ENCODE results near the gene CDK9.
"Not testable (repeated sequence)": the region's sequence is repeated elsewhere in the genome, so short reads cannot be mapped to it uniquely, and the experiment has no call there.

Gene CDK9

DNA sequence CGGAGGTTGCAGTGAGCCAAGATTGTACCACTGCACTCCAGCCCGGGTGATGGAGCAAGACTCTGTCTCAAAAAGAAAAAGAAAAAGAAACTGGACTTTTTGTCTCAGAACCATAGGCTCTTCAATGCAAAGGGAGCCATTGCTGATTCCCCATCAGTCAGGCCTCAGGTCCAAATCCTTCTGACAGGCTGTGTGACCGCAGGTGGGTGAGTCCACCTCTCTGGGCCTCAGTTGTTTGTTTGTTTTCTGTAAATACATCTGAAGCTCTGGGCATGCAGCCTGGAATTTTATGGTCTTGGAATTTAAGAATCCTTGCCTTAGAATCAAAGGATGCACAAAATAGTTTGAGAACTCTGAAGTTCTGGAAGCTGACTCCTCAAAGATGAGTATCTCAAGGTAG lies 29.6 kb upstream of the CDK9 start:
- Histone ChIP-seq H3K4me2 (ENCODE audit: low read depth, low read length, poor library complexity, severe bottlenecking) (no peak overlapping the region), H3K27me3 (ENCODE audit: low read length) (no peaks in the 10 kb centered on the region), H4K20me1 (ENCODE audit: low read depth, low read length) (no peaks in the 10 kb centered on the region), H3K9ac (ENCODE audit: low read length) (no peak overlapping the region), H3K27ac (ENCODE audit: low read depth, low read length) (no peak overlapping the region), H3K79me2 (ENCODE audit: insufficient read depth, low read length) (no peaks in the 10 kb centered on the region), H3F3A (ENCODE audit: insufficient read depth) (no peaks in the 10 kb centered on the region), H3K36me3 (ENCODE audit: low read length) (no peaks in the 10 kb centered on the region), H3K9me3 (ENCODE audit: insufficient read depth, low read length) (no peaks in the 10 kb centered on the region), H2AFZ (ENCODE audit: low read depth, low read length, severe bottlenecking) (no peak overlapping the region), H3K9me2 (replicated peaks; ENCODE audit: insufficient read depth, low read length) (no peaks in the 10 kb centered on the region), H3K4me3 (ENCODE audit: insufficient read depth, low read length, poor library complexity, severe bottlenecking) (no peak overlapping the region)
- TF ChIP-seq, protein P1, sequence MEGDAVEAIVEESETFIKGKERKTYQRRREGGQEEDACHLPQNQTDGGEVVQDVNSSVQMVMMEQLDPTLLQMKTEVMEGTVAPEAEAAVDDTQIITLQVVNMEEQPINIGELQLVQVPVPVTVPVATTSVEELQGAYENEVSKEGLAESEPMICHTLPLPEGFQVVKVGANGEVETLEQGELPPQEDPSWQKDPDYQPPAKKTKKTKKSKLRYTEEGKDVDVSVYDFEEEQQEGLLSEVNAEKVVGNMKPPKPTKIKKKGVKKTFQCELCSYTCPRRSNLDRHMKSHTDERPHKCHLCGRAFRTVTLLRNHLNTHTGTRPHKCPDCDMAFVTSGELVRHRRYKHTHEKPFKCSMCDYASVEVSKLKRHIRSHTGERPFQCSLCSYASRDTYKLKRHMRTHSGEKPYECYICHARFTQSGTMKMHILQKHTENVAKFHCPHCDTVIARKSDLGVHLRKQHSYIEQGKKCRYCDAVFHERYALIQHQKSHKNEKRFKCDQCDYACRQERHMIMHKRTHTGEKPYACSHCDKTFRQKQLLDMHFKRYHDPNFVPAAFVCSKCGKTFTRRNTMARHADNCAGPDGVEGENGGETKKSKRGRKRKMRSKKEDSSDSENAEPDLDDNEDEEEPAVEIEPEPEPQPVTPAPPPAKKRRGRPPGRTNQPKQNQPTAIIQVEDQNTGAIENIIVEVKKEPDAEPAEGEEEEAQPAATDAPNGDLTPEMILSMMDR (IDR thresholded peaks at IDR 0.05; ENCODE audit: insufficient read depth, low read length, poor library complexity, severe bottlenecking): no peak
- no peak for TF ChIP-seq EZH2phosphoT487 (conservative IDR thresholded peaks at IDR 0.05; ENCODE audit: low read length)

DNA sequence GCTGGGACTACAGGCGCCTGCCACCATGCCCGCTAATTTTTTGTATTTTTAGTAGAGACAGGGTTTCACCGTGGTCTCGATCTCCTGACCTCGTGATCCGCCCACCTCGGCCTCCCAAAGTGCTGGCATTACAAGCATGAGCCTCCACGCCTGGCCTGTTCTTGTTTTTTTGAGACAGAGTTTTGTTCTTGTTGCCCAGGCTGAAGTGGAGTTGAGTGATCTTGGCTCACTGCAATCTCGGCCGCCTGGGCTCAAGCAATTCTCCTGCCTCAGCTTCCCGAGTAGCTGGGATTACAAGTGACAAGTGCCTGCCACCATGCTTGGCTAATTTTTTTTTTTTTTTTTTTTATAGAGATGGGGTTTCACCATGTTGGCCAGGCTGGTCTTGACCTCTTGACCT lies 29.1 kb upstream of the CDK9 start:
- not testable (repeated sequence) for H3K4me2 ChIP-seq (ENCODE audit: low read depth, low read length, poor library complexity, severe bottlenecking); H3K4me3 ChIP-seq (ENCODE audit: insufficient read depth, low read length, poor library complexity, severe bottlenecking); H2AFZ ChIP-seq (ENCODE audit: low read depth, low read length, severe bottlenecking); H3K36me3 ChIP-seq (ENCODE audit: low read length); H3K27ac ChIP-seq (ENCODE audit: low read depth, low read length); H3K79me2 ChIP-seq (ENCODE audit: insufficient read depth, low read length); H3K9ac ChIP-seq (ENCODE audit: low read length); H3F3A ChIP-seq (ENCODE audit: insufficient read depth); H3K27me3 ChIP-seq (ENCODE audit: low read length); H3K9me2 ChIP-seq (replicated peaks; ENCODE audit: insufficient read depth, low read length); H4K20me1 ChIP-seq (ENCODE audit: low read depth, low read length); H3K9me3 ChIP-seq (ENCODE audit: insufficient read depth, low read length)

DNA sequence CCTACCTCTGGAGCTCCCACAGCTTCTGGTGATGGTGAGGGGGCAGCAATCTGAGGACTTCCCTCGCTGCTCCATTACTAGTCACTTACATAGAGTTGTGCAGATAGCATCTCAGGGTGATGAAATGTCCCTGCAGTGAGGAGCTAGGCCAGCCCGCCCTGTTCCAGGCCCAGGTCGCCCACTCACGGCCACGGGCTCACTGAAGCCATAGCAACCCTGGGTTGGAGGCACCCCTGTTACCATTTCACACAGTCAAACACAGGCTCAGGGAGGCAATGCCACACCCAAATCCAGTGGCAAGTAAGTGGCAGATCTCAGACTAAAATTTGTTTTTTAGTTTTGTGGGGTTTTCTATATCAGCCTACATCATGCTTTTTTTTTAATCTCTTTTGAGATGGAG lies 27.0 kb upstream of the CDK9 start:
- no peaks in the 10 kb centered on the region for H4K20me1 ChIP-seq (ENCODE audit: low read depth, low read length)
- H3K36me3 ChIP-seq (ENCODE audit: low read length): no peaks in the 10 kb centered on the region
- no peaks in the 10 kb centered on the region for H3K27me3 ChIP-seq (ENCODE audit: low read length)
- no peak overlapping the region for H2AFZ ChIP-seq (ENCODE audit: low read depth, low read length, severe bottlenecking)
- no peaks in the 10 kb centered on the region for H3K79me2 ChIP-seq (ENCODE audit: insufficient read depth, low read length)
- no peak overlapping the region for H3K4me2 ChIP-seq (ENCODE audit: low read depth, low read length, poor library complexity, severe bottlenecking)
- TF ChIP-seq EZH2phosphoT487 (conservative IDR thresholded peaks at IDR 0.05; ENCODE audit: low read length): no peak
- TF ChIP-seq, protein P1 (IDR thresholded peaks at IDR 0.05; ENCODE audit: insufficient read depth, low read length, poor library complexity, severe bottlenecking): no peak
- H3K9me3 ChIP-seq (ENCODE audit: insufficient read depth, low read length): no peaks in the 10 kb centered on the region
- no peaks in the 10 kb centered on the region for H3K9me2 ChIP-seq (replicated peaks; ENCODE audit: insufficient read depth, low read length)
- H3K9ac ChIP-seq (ENCODE audit: low read length): no peak overlapping the region
- no peaks in the 10 kb centered on the region for H3F3A ChIP-seq (ENCODE audit: insufficient read depth)
- H3K4me3 ChIP-seq (ENCODE audit: insufficient read depth, low read length, poor library complexity, severe bottlenecking): no peak overlapping the region
- H3K27ac ChIP-seq (ENCODE audit: low read depth, low read length): no peak overlapping the region

DNA sequence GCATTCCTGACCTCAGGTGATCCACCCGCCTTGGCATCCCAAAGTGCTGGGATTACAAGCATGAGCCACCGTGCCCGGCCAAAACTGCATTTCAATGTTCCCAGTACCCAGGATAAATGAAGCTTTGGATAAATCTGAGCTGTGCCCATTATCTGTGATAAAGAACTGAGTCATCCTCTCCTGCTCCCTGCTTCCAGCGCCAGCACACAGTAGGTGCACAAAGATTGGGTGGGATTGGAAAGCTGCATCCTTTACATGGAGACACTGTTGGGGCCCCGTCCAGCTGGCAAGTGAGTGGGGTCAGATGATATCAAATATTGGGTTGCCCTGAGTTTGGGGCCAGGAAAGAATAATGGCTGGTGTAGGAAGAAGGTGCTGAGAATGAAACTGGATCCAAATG lies 24.8 kb upstream of the CDK9 start:
- Histone ChIP-seq H3K79me2 (ENCODE audit: insufficient read depth, low read length) (no peaks in the 10 kb centered on the region), H2AFZ (ENCODE audit: low read depth, low read length, severe bottlenecking) (no peak overlapping the region), H4K20me1 (ENCODE audit: low read depth, low read length) (no peaks in the 10 kb centered on the region), H3K27me3 (ENCODE audit: low read length) (no peaks in the 10 kb centered on the region), H3K9me3 (ENCODE audit: insufficient read depth, low read length) (no peaks in the 10 kb centered on the region), H3K9ac (ENCODE audit: low read length) (no peak overlapping the region), H3K9me2 (replicated peaks; ENCODE audit: insufficient read depth, low read length) (no peaks in the 10 kb centered on the region), H3K4me2 (ENCODE audit: low read depth, low read length, poor library complexity, severe bottlenecking) (no peak overlapping the region), H3K4me3 (ENCODE audit: insufficient read depth, low read length, poor library complexity, severe bottlenecking) (no peak overlapping the region), H3F3A (ENCODE audit: insufficient read depth) (no peaks in the 10 kb centered on the region), H3K27ac (ENCODE audit: low read depth, low read length) (no peak overlapping the region), H3K36me3 (ENCODE audit: low read length) (no peaks in the 10 kb centered on the region)
- no peak for TF ChIP-seq EZH2phosphoT487 (conservative IDR thresholded peaks at IDR 0.05; ENCODE audit: low read length)
- TF ChIP-seq, protein P1 (IDR thresholded peaks at IDR 0.05; ENCODE audit: insufficient read depth, low read length, poor library complexity, severe bottlenecking): no peak

Measured in SU-DHL-6 (cell line).